CD14-positive monocyte (primary cell): ENCODE data around the gene FIS1. TPM values are rescaled to one million over a fixed set of nuclear protein-coding genes. Genes with fewer than 3 reads are reported as not detected.
A peak's percentile ranks its signal among the peaks of the same experiment; 100 is the strongest.

Experiments used
- DNase-seq, 3 donors: peaks; one replicate each; pipeline ENCODE4 v3.0.0-alpha.2; 2011 to 2022
- H2AFZ ChIP-seq: 2 replicates; pipeline ENCODE4 v1.6.0; 2012; ENCODE audit warnings: mild to moderate bottlenecking, low read depth, low read length, inconsistent platforms; ENCODE audit not compliant: insufficient read depth, poor library complexity, severe bottlenecking
- H3K27ac ChIP-seq, 2 donors: 1 replicate in 1 of 2; 2 replicates in 1 of 2; pipeline ENCODE4 v1.5.1; 2012 to 2013; ENCODE audit warnings: low read length in 2 of 2, control low read depth in 1 of 2, inconsistent platforms in 1 of 2, low read depth in 1 of 2, mild to moderate bottlenecking in 1 of 2
- H3K27me3 ChIP-seq, 2 donors: one replicate each; pipeline versions ENCODE4 v1.6.0 to v1.6.1; 2011 to 2013; ENCODE audit warnings: low read length in 2 of 2; ENCODE audit not compliant: control insufficient read depth in 2 of 2, insufficient read depth in 2 of 2
- H3K36me3 ChIP-seq, 2 donors: replicated peaks in 1 of 2; 1 replicate in 1 of 2; 2 replicates in 1 of 2; pipeline versions ENCODE4 v1.5.1 to v1.6.1; 2012 to 2013; ENCODE audit warnings: low read length in 2 of 2, control low read depth in 1 of 2, inconsistent platforms in 1 of 2, mild to moderate bottlenecking in 1 of 2; ENCODE audit not compliant: insufficient read depth in 2 of 2, control insufficient read depth in 1 of 2
- H3K4me1 ChIP-seq, 2 donors: 1 replicate in 1 of 2; 2 replicates in 1 of 2; pipeline versions ENCODE4 v1.5.1 to v1.6.1; 2012 to 2013; ENCODE audit warnings: low read length in 2 of 2, control low read depth in 1 of 2, inconsistent platforms in 1 of 2, mild to moderate bottlenecking in 1 of 2, moderate library complexity in 1 of 2; ENCODE audit not compliant: insufficient read depth in 2 of 2, control insufficient read depth in 1 of 2
- H3K4me2 ChIP-seq: replicated peaks from 2 replicates; pipeline ENCODE3; 2012; ENCODE audit warnings: low read length, moderate library complexity, mild to moderate bottlenecking; ENCODE audit not compliant: poor library complexity, severe bottlenecking; ENCODE audit errors: extremely low read depth
- H3K4me3 ChIP-seq, 3 experiments: fragments of 200-600 bp in 1 of 3; sonication (generic) in 1 of 3; replicated peaks in 1 of 3; 1 replicate in 2 of 3; 2 replicates in 1 of 3; pipeline ENCODE4 v1.5.1; 2011 to 2013; ENCODE audit warnings: low read length in 3 of 3, mild to moderate bottlenecking in 3 of 3, control low read depth in 2 of 3, low read depth in 2 of 3, inconsistent platforms in 1 of 3, moderate library complexity in 1 of 3
- H3K79me2 ChIP-seq: 2 replicates; pipeline ENCODE4 v1.6.0; 2012; ENCODE audit warnings: mild to moderate bottlenecking, control low read depth, inconsistent platforms, low read length, moderate library complexity; ENCODE audit not compliant: insufficient read depth
- H3K9ac ChIP-seq: 2 replicates; pipeline ENCODE4 v1.6.0; 2017; ENCODE audit warnings: low read length, mild to moderate bottlenecking; ENCODE audit not compliant: insufficient read depth, poor library complexity, severe bottlenecking
- H3K9me3 ChIP-seq, 2 donors: replicated peaks in 1 of 2; 1 replicate in 1 of 2; 2 replicates in 1 of 2; pipeline versions ENCODE4 v1.5.1 to v1.6.1; 2012 to 2013; ENCODE audit warnings: low read length in 2 of 2, control low read depth in 1 of 2; ENCODE audit not compliant: control insufficient read depth in 1 of 2, insufficient read depth in 1 of 2
- H4K20me1 ChIP-seq: 2 replicates; pipeline ENCODE4 v1.6.0; 2012; ENCODE audit warnings: mild to moderate bottlenecking, low read length, control low read depth, moderate library complexity; ENCODE audit not compliant: insufficient read depth
- H3K27ac Mint-ChIP-seq, 7 donors: one replicate each; pipeline ENCODE4 v1.8.0; 2020; ENCODE audit warnings: mild to moderate bottlenecking in 7 of 7, mixed read lengths in 7 of 7, moderate library complexity in 6 of 7, inconsistent platforms in 2 of 7
- H3K27me3 Mint-ChIP-seq, 3 donors: one replicate each; pipeline ENCODE4 v1.8.0; 2021 to 2022; ENCODE audit warnings: low read depth in 3 of 3, mild to moderate bottlenecking in 3 of 3, mixed read lengths in 3 of 3, moderate library complexity in 3 of 3, inconsistent platforms in 1 of 3
- H3K36me3 Mint-ChIP-seq, 2 donors: one replicate each; pipeline ENCODE4 v1.8.0; 2020; ENCODE audit warnings: mixed read lengths in 2 of 2, inconsistent platforms in 1 of 2, mild to moderate bottlenecking in 1 of 2
- H3K4me1 Mint-ChIP-seq: one replicate; pipeline ENCODE4 v1.8.0; 2020; ENCODE audit warnings: mild to moderate bottlenecking, mixed read lengths
- H3K4me3 Mint-ChIP-seq, 2 donors: one replicate each; pipeline ENCODE4 v1.8.0; 2020; ENCODE audit warnings: mild to moderate bottlenecking in 2 of 2, mixed read lengths in 2 of 2, moderate library complexity in 1 of 2
- H3K9me3 Mint-ChIP-seq, 7 donors: one replicate each; pipeline ENCODE4 v1.8.0; 2020 to 2022; ENCODE audit warnings: mixed read lengths in 7 of 7, mild to moderate bottlenecking in 6 of 7, moderate library complexity in 6 of 7, inconsistent platforms in 2 of 7
- CTCF ChIP-seq: fragments of 200-600 bp; IDR thresholded peaks from one replicate; pipeline ENCODE4 v1.8.0; 2022; ENCODE audit warnings: antibody characterized with exemption, mild to moderate bottlenecking
- WGBS: methylation state at CpG from one replicate; pipeline ENCODE4 v1.1.5; 2013; ENCODE audit warnings: missing lambda C conversion rate; ENCODE audit not compliant: insufficient coverage; 5-methylcytosine and 5-hydroxymethylcytosine counted together
- intact Hi-C, 2 donors: fragments of 100-400 bp; cut with micrococcal nuclease; formaldehyde crosslinking; loops; one replicate each; pipeline versions ENCODE4 v1.15.0 to v1.15.1; 2023
- polyA plus RNA-seq, 3 donors: library from polyadenylated mRNA; depleted of rRNA in 1 of 3; unstranded in 2 of 3; stranded (reverse) in 1 of 3; fragments of 300-500 nt in 2 of 3; fragments of >200 nt in 1 of 3; fragmentation: Illumina TruSeq in 2 of 3; gene quantifications; 1 replicate in 2 of 3; 2 replicates in 1 of 3; pipeline ENCODE4 v1.2.3, GENCODE V29; 2012 to 2021

The FIS1 gene
- polyA plus RNA-seq, 3 donors, result 152 to 198 (median 195) TPM

GRCh38 chr7:101243646-101244374 lies 1.1 kb downstream of the FIS1 start:
- Mint-ChIP-seq H3K4me1 (peaks cover 45% of the 10 kb centered on the region), H3K27ac (peak overlapping the region in 6 of 7 donors; percentile 46 to 98 (median 95)), H3K4me3 (peak overlapping the region; percentile 96 to 97), H3K36me3 (peaks cover 36 to 45% of the 10 kb centered on the region in 2 donors), H3K9me3 (peaks cover 0 to 2% (median 0%) of the 10 kb centered on the region in 7 donors), H3K27me3 (peaks cover 0 to 5% (median 2%) of the 10 kb centered on the region in 3 donors)
- Histone ChIP-seq H3K27me3 (peaks cover 0 to 1% of the 10 kb centered on the region in 2 donors), H3K4me1 (peaks cover 44 to 55% of the 10 kb centered on the region in 2 donors), H3K79me2 (peaks cover 51% of the 10 kb centered on the region), H2AFZ (peak overlapping the region; percentile 91), H3K9me3 (no peaks in the 10 kb centered on the region), H3K27ac (peak overlapping the region; percentile 67 to 96), H3K4me3 (peak overlapping the region; percentile 68 to 97 (median 78)), H3K36me3 (peaks cover 10 to 31% of the 10 kb centered on the region in 2 donors), H3K9ac (peak overlapping the region; percentile 82), H3K4me2 (peak overlapping the region; percentile 94), H4K20me1 (peaks cover 71% of the 10 kb centered on the region)
- WGBS, result 20% methylated on average over 25 of the region's 28 CpGs
- no peak for TF ChIP-seq CTCF
- peak in 1 of 3 donors; percentile 83 for DNase-seq
- intact Hi-C loops, result loop anchor here (2.0 to 10.0 kb wide), 4 partner anchors 25 to 659 kb away; partner anchors contain the start of genes FBXO24 (in 1 of the 2), LRCH4 (in 1 of the 2), PLOD3 (in 1 of the 2) and ZNHIT1 (in 1 of the 2)

GRCh38 chr7:101241443-101242349 lies 3.2 kb downstream of the FIS1 start:
- H3K4me1 ChIP-seq, result peaks cover 53 to 62% of the 10 kb centered on the region in 2 donors
- peaks cover 35% of the 10 kb centered on the region for H3K79me2 ChIP-seq

More at GRCh38 chr7:101241443-101242349, 3.2 kb downstream of the FIS1 start:
- H3K27ac Mint-ChIP-seq, result peak overlapping the region in 6 of 7 donors; percentile 54 to 81 (median 74)
- Histone ChIP-seq H3K27me3 (peaks cover 0 to 22% of the 10 kb centered on the region in 2 donors), H4K20me1 (peaks cover 81% of the 10 kb centered on the region), H2AFZ (no peak overlapping the region), H3K36me3 (peaks cover 15 to 28% of the 10 kb centered on the region in 2 donors), H3K9ac (no peak overlapping the region), H3K27ac (peak overlapping the region in 1 of 2 donors; percentile 9), H3K9me3 (no peaks in the 10 kb centered on the region), H3K4me3 (peak overlapping the region in 1 of 3 experiments; percentile 14), H3K4me2 (peak overlapping the region; percentile 19)
- peak in 2 of 3 donors; percentile 30 to 44 for DNase-seq
- H3K4me1 Mint-ChIP-seq, result peaks cover 55% of the 10 kb centered on the region
- peaks cover 39 to 48% of the 10 kb centered on the region in 2 donors for H3K36me3 Mint-ChIP-seq
- intact Hi-C loops, result loop anchor here (2.0 to 10.0 kb wide), 3 partner anchors 23 to 657 kb away; partner anchors contain the start of genes FBXO24 (in 1 of the 2), LRCH4 (in 1 of the 2) and ZNHIT1 (in 1 of the 2)
- H3K9me3 Mint-ChIP-seq, result peaks cover 0 to 3% (median 0%) of the 10 kb centered on the region in 7 donors
- TF ChIP-seq CTCF, result no peak
- WGBS, result 9% methylated on average over 13 of the region's 16 CpGs
- H3K27me3 Mint-ChIP-seq, result peaks cover 9 to 26% (median 18%) of the 10 kb centered on the region in 3 donors
- H3K4me3 Mint-ChIP-seq, result peak overlapping the region; percentile 65 to 70
